GM12878 (cell line): ENCODE measurements around the gene SLC25A44. TPM values are rescaled to one million over a fixed set of nuclear protein-coding genes. Genes with fewer than 3 reads are reported as not detected.

Experiments used
- BCL11A ChIP-seq: IDR thresholded peaks from 2 replicates; pipeline ENCODE4 v1.6.1; 2011; ENCODE audit warnings: low read depth, low read length
- BRCA1 ChIP-seq: IDR thresholded peaks from 2 replicates; pipeline ENCODE4 v1.6.1; 2011; ENCODE audit warnings: low read depth, low read length, improper control_type of control experiment
- EED ChIP-seq: sonication (generic); IDR thresholded peaks from 2 replicates; pipeline ENCODE4 v1.6.1; 2016; ENCODE audit warnings: antibody characterized with exemption, low read depth
- ESRRA ChIP-seq: IDR thresholded peaks from 2 replicates; pipeline ENCODE4 v1.6.1; 2012; ENCODE audit warnings: mild to moderate bottlenecking, low read length, improper control_type of control experiment
- HDAC2 ChIP-seq: fragments of 200-600 bp; sonication (generic); IDR thresholded peaks from 2 replicates; pipeline ENCODE4 v1.6.1; 2017
- NFIC ChIP-seq: IDR thresholded peaks from 2 replicates; pipeline ENCODE4 v1.6.1; 2012; ENCODE audit warnings: low read depth, mild to moderate bottlenecking, inconsistent platforms, low read length, moderate library complexity
- NFYA ChIP-seq: IDR thresholded peaks from 2 replicates; pipeline ENCODE4 v1.6.1; 2011; ENCODE audit warnings: low read depth, mild to moderate bottlenecking, low read length, improper control_type of control experiment, borderline replicate concordance
- NR2C1 ChIP-seq: fragments of 450-650 bp; IDR thresholded peaks from 2 replicates; pipeline ENCODE4 v1.6.1; 2017; ENCODE audit warnings: antibody characterized with exemption, mild to moderate bottlenecking, moderate library complexity
- PML ChIP-seq: IDR thresholded peaks from 2 replicates; pipeline ENCODE4 v1.6.1; 2012; ENCODE audit warnings: low read length, inconsistent platforms
- SMAD5 ChIP-seq: IDR thresholded peaks from 2 replicates; pipeline ENCODE4 v1.6.1; 2016; ENCODE audit warnings: antibody characterized with exemption, low read depth
- ZNF217 ChIP-seq: fragments of 450-650 bp; IDR thresholded peaks from 2 replicates; pipeline ENCODE4 v1.6.1; 2017; ENCODE audit warnings: antibody characterized with exemption, mild to moderate bottlenecking
- ZZZ3 ChIP-seq: IDR thresholded peaks from 2 replicates; pipeline ENCODE4 v1.6.1; 2011; ENCODE audit warnings: low read depth; ENCODE audit not compliant: control insufficient read depth, insufficient read length
- polyA plus RNA-seq, 11 experiments: library from polyadenylated mRNA; depleted of rRNA in 4 of 11; unstranded in 6 of 11; stranded (reverse) in 5 of 11; fragments of >200 nt; fragmentation: Nextera tagmentation in 4 of 11; fragmentation: Illumina TruSeq in 1 of 11; extraction: Ambion mirVana in 4 of 11; extraction: Trizol in 1 of 11; gene quantifications; 1 replicate in 1 of 11; 2 replicates in 10 of 11; pipeline versions ENCODE4 v1.2.1 to v1.2.3, GENCODE V29; 2011 to 2016; ENCODE audit warnings: inconsistent platforms in 2 of 11, missing spikeins in 2 of 11, low read depth in 1 of 11
- total RNA-seq, 4 experiments: library from RNA; depleted of rRNA in 3 of 4; stranded (reverse); fragments of >200 nt in 3 of 4; fragmentation: Illumina TruSeq in 1 of 4; extraction: Trizol in 1 of 4; gene quantifications; 2 replicates each; pipeline versions ENCODE4 v1.2.1 to v1.2.3, GENCODE V29; 2013 to 2021
- TF ChIP-seq, protein P1 (sequence below): fragments of 450-650 bp; formaldehyde crosslinking; IDR thresholded peaks from 2 replicates; pipeline ENCODE4 v1.5.0; 2022; ENCODE audit warnings: mild to moderate bottlenecking, missing genetic modification characterization
- TF ChIP-seq, protein P2 (sequence below): fragments of 450-650 bp; IDR thresholded peaks from 2 replicates; pipeline ENCODE4 v1.6.1; 2018; ENCODE audit warnings: borderline replicate concordance, mild to moderate bottlenecking; ENCODE audit not compliant: partially characterized antibody
- TF ChIP-seq, protein P3 (sequence below): fragments of 450-650 bp; formaldehyde crosslinking; IDR thresholded peaks from 2 replicates; pipeline ENCODE4 v1.4.0; 2020; ENCODE audit warnings: mild to moderate bottlenecking, moderate library complexity
- TF ChIP-seq, protein P4 (sequence below): fragments of 450-650 bp; IDR thresholded peaks from 2 replicates; pipeline ENCODE4 v1.6.1; 2018; ENCODE audit warnings: mild to moderate bottlenecking, low read depth, moderate library complexity; ENCODE audit not compliant: partially characterized antibody
- TF ChIP-seq, protein P5 (sequence below): fragments of 450-650 bp; IDR thresholded peaks from 2 replicates; pipeline ENCODE4 v1.6.1; 2016; ENCODE audit warnings: mild to moderate bottlenecking

Gene SLC25A44
- total and polyA plus RNA-seq, 10 of the 15 experiments (the other 5 are each of a cell fraction or from before 2014, with no cell fraction given): 7.1 to 43.3 (median 30.4) TPM

DNA sequence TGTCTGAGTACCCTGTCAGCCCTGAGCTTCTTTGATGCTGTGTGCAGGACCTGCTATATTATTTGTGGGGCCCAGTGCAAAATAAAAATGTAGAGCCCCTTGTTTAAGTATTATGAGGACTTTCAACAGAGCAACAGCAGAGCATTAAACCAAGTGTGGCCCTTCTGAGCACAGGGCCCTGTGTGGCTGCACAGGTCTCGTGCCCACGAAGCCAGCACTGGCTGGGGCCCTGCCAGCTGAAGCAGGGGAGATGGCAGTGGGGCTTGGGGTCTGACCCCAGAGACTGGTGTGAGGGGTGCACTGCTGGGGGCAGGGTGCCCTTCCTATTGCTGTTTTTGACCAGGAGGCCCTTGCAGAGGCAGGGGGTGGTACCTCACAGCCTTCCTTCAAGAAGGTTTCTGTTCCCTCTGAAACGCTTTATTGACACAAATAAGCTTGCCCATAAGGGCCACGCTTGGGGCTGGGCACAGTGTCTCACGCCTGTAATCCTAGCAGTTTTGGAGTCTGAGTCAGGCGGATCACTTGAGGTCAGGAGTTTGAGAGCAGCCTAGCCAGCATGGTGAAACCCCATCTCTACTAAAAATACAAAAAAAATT lies 42.7 kb upstream of the SLC25A44 start (continued):
- TF ChIP-seq, protein P1, sequence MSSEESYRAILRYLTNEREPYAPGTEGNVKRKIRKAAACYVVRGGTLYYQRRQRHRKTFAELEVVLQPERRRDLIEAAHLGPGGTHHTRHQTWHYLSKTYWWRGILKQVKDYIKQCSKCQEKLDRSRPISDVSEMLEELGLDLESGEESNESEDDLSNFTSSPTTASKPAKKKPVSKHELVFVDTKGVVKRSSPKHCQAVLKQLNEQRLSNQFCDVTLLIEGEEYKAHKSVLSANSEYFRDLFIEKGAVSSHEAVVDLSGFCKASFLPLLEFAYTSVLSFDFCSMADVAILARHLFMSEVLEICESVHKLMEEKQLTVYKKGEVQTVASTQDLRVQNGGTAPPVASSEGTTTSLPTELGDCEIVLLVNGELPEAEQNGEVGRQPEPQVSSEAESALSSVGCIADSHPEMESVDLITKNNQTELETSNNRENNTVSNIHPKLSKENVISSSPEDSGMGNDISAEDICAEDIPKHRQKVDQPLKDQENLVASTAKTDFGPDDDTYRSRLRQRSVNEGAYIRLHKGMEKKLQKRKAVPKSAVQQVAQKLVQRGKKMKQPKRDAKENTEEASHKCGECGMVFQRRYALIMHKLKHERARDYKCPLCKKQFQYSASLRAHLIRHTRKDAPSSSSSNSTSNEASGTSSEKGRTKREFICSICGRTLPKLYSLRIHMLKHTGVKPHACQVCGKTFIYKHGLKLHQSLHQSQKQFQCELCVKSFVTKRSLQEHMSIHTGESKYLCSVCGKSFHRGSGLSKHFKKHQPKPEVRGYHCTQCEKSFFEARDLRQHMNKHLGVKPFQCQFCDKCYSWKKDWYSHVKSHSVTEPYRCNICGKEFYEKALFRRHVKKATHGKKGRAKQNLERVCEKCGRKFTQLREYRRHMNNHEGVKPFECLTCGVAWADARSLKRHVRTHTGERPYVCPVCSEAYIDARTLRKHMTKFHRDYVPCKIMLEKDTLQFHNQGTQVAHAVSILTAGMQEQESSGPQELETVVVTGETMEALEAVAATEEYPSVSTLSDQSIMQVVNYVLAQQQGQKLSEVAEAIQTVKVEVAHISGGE: no peak
- TF ChIP-seq BRCA1: no peak
- TF ChIP-seq, protein P2, sequence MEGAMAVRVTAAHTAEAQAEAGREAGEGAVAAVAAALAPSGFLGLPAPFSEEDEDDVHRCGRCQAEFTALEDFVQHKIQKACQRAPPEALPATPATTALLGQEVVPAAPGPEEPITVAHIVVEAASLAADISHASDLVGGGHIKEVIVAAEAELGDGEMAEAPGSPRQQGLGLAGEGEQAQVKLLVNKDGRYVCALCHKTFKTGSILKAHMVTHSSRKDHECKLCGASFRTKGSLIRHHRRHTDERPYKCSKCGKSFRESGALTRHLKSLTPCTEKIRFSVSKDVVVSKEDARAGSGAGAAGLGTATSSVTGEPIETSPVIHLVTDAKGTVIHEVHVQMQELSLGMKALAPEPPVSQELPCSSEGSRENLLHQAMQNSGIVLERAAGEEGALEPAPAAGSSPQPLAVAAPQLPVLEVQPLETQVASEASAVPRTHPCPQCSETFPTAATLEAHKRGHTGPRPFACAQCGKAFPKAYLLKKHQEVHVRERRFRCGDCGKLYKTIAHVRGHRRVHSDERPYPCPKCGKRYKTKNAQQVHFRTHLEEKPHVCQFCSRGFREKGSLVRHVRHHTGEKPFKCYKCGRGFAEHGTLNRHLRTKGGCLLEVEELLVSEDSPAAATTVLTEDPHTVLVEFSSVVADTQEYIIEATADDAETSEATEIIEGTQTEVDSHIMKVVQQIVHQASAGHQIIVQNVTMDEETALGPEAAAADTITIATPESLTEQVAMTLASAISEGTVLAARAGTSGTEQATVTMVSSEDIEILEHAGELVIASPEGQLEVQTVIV: no peak
- TF ChIP-seq, protein P3, sequence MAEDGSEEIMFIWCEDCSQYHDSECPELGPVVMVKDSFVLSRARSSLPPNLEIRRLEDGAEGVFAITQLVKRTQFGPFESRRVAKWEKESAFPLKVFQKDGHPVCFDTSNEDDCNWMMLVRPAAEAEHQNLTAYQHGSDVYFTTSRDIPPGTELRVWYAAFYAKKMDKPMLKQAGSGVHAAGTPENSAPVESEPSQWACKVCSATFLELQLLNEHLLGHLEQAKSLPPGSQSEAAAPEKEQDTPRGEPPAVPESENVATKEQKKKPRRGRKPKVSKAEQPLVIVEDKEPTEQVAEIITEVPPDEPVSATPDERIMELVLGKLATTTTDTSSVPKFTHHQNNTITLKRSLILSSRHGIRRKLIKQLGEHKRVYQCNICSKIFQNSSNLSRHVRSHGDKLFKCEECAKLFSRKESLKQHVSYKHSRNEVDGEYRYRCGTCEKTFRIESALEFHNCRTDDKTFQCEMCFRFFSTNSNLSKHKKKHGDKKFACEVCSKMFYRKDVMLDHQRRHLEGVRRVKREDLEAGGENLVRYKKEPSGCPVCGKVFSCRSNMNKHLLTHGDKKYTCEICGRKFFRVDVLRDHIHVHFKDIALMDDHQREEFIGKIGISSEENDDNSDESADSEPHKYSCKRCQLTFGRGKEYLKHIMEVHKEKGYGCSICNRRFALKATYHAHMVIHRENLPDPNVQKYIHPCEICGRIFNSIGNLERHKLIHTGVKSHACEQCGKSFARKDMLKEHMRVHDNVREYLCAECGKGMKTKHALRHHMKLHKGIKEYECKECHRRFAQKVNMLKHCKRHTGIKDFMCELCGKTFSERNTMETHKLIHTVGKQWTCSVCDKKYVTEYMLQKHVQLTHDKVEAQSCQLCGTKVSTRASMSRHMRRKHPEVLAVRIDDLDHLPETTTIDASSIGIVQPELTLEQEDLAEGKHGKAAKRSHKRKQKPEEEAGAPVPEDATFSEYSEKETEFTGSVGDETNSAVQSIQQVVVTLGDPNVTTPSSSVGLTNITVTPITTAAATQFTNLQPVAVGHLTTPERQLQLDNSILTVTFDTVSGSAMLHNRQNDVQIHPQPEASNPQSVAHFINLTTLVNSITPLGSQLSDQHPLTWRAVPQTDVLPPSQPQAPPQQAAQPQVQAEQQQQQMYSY (CRISPR knock-in tag): no peak
- no peak for TF ChIP-seq NFIC
- TF ChIP-seq PML: no peak
- TF ChIP-seq NR2C1: no peak
- no peak for TF ChIP-seq ZZZ3
- TF ChIP-seq ESRRA: no peak
- no peak for TF ChIP-seq EED
- no peak for TF ChIP-seq ZNF217
- TF ChIP-seq BCL11A: no peak
- TF ChIP-seq, protein P4, sequence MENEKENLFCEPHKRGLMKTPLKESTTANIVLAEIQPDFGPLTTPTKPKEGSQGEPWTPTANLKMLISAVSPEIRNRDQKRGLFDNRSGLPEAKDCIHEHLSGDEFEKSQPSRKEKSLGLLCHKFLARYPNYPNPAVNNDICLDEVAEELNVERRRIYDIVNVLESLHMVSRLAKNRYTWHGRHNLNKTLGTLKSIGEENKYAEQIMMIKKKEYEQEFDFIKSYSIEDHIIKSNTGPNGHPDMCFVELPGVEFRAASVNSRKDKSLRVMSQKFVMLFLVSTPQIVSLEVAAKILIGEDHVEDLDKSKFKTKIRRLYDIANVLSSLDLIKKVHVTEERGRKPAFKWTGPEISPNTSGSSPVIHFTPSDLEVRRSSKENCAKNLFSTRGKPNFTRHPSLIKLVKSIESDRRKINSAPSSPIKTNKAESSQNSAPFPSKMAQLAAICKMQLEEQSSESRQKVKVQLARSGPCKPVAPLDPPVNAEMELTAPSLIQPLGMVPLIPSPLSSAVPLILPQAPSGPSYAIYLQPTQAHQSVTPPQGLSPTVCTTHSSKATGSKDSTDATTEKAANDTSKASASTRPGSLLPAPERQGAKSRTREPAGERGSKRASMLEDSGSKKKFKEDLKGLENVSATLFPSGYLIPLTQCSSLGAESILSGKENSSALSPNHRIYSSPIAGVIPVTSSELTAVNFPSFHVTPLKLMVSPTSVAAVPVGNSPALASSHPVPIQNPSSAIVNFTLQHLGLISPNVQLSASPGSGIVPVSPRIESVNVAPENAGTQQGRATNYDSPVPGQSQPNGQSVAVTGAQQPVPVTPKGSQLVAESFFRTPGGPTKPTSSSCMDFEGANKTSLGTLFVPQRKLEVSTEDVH: no peak
- no peak for TF ChIP-seq NFYA
- TF ChIP-seq SMAD5: no peak
- TF ChIP-seq, protein P5, sequence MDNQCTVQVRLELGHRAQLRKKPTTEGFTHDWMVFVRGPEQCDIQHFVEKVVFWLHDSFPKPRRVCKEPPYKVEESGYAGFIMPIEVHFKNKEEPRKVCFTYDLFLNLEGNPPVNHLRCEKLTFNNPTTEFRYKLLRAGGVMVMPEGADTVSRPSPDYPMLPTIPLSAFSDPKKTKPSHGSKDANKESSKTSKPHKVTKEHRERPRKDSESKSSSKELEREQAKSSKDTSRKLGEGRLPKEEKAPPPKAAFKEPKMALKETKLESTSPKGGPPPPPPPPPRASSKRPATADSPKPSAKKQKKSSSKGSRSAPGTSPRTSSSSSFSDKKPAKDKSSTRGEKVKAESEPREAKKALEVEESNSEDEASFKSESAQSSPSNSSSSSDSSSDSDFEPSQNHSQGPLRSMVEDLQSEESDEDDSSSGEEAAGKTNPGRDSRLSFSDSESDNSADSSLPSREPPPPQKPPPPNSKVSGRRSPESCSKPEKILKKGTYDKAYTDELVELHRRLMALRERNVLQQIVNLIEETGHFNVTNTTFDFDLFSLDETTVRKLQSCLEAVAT: no peak
- no peak for TF ChIP-seq HDAC2
